ENCODE measurements around the gene PEAR1.

Gene PEAR1, protein sequence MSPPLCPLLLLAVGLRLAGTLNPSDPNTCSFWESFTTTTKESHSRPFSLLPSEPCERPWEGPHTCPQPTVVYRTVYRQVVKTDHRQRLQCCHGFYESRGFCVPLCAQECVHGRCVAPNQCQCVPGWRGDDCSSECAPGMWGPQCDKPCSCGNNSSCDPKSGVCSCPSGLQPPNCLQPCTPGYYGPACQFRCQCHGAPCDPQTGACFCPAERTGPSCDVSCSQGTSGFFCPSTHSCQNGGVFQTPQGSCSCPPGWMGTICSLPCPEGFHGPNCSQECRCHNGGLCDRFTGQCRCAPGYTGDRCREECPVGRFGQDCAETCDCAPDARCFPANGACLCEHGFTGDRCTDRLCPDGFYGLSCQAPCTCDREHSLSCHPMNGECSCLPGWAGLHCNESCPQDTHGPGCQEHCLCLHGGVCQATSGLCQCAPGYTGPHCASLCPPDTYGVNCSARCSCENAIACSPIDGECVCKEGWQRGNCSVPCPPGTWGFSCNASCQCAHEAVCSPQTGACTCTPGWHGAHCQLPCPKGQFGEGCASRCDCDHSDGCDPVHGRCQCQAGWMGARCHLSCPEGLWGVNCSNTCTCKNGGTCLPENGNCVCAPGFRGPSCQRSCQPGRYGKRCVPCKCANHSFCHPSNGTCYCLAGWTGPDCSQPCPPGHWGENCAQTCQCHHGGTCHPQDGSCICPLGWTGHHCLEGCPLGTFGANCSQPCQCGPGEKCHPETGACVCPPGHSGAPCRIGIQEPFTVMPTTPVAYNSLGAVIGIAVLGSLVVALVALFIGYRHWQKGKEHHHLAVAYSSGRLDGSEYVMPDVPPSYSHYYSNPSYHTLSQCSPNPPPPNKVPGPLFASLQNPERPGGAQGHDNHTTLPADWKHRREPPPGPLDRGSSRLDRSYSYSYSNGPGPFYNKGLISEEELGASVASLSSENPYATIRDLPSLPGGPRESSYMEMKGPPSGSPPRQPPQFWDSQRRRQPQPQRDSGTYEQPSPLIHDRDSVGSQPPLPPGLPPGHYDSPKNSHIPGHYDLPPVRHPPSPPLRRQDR

GRCh38 chr1:156893048-156893953, at the start of gene PEAR1:
Gene PEAR1, plus strand, starts transcription at chr1:156893718. Its CDS starts 10,209 bp downstream, at chr1:156903927.
- TF ChIP-seq CTCF (IDR thresholded peaks at IDR 0.05) = peak; percentile 26
- peaks cover 45% of the 10 kb centered on the region for H3K27me3 Mint-ChIP-seq (ENCODE audit: low read depth, poor library complexity)
- no peaks in the 10 kb centered on the region for H3K36me3 Mint-ChIP-seq (ENCODE audit: low read depth)
- peak within 1 kb of the TSS; percentile 49 for H3K4me3 Mint-ChIP-seq
- no peak within 1 kb of the TSS for H3K27ac Mint-ChIP-seq
- H3K9me3 Mint-ChIP-seq = no peaks in the 10 kb centered on the region
- peak; percentile 66 for DNase-seq
- peaks cover 55% of the 10 kb centered on the region for H3K4me1 Mint-ChIP-seq

DNA sequence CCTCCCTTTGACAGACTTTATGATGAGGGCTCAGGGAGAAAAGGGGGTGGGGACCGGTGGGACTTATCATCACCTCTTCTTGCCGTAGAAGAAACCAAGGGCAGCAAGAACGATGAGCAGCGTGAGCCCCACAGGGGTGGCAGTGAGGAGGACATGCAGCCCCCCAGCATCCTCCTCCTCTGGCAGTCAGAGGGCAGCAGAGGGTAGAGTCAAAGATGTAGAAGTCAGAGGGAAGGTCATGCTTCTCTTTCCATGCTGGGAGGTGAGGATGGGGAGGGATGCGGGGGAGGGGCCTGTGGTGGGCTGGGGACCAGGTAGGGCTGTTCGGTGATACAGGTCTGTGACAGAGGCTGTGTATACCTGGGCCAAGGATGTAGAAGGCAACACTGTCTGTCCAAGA, 49.4 kb upstream of the PEAR1 start:
- Mint-ChIP-seq H3K36me3 (ENCODE audit: low read depth) (no peaks in the 10 kb centered on the region), H3K9me3 (no peaks in the 10 kb centered on the region), H3K4me3 (no peak overlapping the region), H3K27ac (no peak overlapping the region), H3K4me1 (peaks cover 49% of the 10 kb centered on the region), H3K27me3 (ENCODE audit: low read depth, poor library complexity) (peaks cover 97% of the 10 kb centered on the region)
- no peak for TF ChIP-seq CTCF (IDR thresholded peaks at IDR 0.05)
- no peak for DNase-seq

DNA sequence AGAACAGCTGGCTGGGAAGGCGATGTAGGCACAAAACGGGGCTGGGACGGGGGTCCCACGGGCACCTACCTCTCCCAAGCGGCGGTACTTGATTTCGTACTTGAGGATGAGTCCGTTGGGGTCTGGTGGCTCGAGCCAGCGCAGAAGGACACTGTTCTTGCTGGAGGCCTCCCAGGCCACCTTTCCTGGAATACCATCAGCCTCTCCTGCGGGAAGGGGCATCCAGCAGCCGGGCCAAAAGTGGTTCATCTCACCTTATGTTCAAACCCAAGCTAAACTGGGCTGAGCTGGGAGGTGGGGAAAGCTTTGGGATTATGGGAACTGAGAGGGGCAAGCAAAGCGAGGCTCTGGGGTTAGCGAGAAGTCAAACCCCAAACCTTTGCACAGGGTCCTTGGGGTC, 48.9 kb upstream of the PEAR1 start:
- peaks cover 48% of the 10 kb centered on the region for H3K4me1 Mint-ChIP-seq
- no peaks in the 10 kb centered on the region for H3K36me3 Mint-ChIP-seq (ENCODE audit: low read depth)
- no peak overlapping the region for H3K27ac Mint-ChIP-seq
- H3K27me3 Mint-ChIP-seq (ENCODE audit: low read depth, poor library complexity) = peaks cover 99% of the 10 kb centered on the region
- H3K9me3 Mint-ChIP-seq = no peaks in the 10 kb centered on the region
- no peak overlapping the region for H3K4me3 Mint-ChIP-seq
- no peak for TF ChIP-seq CTCF (IDR thresholded peaks at IDR 0.05)
- no peak for DNase-seq

DNA sequence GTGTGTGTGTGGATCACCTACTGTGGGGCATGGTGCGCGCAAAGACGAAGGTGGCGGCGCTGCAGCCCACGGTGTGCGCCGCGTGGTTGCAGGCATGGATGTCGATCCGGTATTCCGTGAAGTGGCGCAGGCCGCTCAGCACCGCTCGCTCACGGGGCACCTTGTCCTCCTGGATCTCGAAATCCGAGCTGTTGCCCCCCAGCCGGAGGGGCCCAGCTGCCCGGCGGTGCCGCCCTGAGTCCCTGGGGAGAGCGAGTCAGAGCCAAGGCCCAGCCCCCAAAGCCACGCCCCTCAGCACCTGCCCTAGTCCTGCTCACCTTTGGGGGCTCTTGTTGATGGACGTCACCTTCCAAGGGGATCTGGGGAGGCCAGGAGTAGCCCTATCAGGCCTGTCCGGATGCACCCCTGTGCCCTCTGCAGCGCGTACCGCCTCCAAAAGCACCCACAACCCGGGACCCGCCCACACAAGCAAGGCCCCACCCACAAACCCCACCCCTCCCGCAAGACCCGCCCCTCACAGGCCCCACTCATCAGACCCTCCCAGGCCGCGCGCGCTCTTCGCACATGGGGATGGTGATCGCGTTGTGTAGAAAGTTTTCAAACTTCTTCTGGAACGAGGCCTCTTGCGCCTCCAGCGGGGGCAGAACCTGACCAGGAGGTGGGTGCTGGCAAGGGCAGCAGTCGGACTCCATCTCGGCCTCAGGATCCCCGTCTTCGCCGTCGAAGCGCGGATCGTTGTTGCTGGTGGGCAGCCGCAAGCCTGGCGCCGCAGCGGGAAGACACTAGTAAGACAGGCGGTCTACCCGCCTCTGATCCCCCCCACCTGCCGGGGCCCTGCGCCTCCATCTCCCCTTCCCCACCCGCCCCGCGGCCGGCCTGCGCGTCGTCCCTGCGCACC, 48.2 kb upstream of the PEAR1 start:
- Mint-ChIP-seq H3K9me3 (no peaks in the 10 kb centered on the region), H3K4me3 (peak overlapping the region; percentile 67)

More for the DNA sequence above, 48.2 kb upstream of the PEAR1 start:
- no peak overlapping the region for H3K27ac Mint-ChIP-seq
- DNase-seq = peak; percentile 54
- no peak for TF ChIP-seq CTCF (IDR thresholded peaks at IDR 0.05)
- no peaks in the 10 kb centered on the region for H3K36me3 Mint-ChIP-seq (ENCODE audit: low read depth)
- peaks cover 100% of the 10 kb centered on the region for H3K27me3 Mint-ChIP-seq (ENCODE audit: low read depth, poor library complexity)
- peaks cover 42% of the 10 kb centered on the region for H3K4me1 Mint-ChIP-seq
